Activated T-cell treated with anti-CD3 and anti-CD28 coated beads for 48 hours (primary cell): ENCODE measurements around the gene SPATA12.

ENCODE experiments used
- DNase-seq: peaks from one replicate; pipeline ENCODE4 v3.0.0-alpha.2; 2020; ENCODE audit warnings: low read depth

The SPATA12 gene

DNA sequence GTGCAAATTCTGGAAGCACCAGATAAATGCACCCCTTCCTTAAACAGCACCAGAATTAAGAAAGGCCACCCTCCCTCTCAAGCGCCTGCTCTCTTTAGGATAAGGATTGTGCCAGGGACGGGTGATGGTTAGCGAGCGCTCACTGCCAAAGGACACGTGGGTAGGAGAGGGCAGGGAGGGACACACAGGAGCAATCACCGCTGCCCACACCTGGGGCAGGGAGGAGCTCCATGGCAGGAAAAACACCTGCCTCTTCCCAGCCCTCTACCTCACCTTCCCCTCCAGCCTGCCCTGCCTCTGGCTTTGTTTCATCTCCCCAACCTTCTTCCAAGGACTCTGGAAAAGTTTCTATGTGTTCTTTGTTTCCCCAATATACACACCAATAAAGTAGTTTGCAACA lies 7.3 kb upstream of the SPATA12 start:
- DNase-seq, result no peak

DNA sequence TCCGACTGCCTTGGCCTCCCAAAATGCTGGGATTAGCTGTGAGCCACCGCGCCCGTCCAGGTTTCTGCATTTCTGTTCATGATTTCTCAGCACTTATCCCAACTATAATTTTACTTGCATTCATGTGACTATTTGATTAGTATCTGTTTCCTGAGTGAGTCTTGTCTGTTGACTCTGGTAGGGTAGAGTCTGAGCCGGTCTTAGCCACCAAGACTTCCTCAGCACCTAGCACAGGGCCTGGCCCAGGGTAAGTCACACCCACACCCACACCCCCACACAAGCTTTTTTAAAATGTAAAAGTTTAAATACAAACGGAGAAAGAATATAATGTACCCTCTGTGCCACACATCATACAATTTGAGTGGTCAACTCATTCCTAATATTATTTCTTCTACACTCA lies 3.1 kb upstream of the SPATA12 start:
- DNase-seq, result no peak

DNA sequence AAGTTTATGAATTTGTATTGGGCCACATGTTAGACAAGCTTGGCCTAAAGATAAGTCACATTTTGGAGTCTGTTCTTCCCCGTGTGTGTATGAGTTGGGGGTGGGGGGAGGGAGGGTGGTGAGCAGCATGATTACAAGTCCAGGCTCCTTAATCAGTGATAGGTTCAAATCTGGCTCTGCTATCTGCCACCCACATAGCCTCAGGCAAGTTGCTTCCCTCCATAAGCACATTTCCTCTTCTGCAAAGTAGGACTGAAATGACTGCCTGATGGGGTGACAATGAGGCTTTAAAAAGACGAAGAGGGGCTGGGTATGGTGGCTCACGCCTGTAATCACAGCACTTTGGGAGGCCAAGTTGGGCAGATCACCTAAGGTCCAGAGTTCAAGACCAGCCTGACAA lies 1.1 kb upstream of the SPATA12 start:
- no peak for DNase-seq

DNA sequence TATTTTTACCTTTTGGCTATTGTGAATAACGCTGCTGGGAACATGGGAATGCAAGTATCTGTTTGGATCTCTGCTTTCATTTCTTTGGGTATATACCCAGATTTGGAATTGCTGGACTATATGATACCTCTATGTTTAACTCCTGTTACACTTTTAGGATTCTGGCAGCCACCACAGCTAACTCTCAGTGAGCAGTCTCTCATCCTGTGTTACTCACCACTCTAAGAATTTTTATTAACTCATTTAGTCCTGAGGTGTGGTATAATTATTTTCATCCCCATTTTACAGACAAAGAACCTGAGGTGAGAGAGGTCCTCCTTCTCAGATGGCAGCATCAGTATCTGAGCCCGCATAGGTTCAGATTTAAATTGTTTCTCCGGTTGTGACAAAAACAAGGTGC lies 1.1 kb downstream of the SPATA12 start:
- no peak for DNase-seq

DNA sequence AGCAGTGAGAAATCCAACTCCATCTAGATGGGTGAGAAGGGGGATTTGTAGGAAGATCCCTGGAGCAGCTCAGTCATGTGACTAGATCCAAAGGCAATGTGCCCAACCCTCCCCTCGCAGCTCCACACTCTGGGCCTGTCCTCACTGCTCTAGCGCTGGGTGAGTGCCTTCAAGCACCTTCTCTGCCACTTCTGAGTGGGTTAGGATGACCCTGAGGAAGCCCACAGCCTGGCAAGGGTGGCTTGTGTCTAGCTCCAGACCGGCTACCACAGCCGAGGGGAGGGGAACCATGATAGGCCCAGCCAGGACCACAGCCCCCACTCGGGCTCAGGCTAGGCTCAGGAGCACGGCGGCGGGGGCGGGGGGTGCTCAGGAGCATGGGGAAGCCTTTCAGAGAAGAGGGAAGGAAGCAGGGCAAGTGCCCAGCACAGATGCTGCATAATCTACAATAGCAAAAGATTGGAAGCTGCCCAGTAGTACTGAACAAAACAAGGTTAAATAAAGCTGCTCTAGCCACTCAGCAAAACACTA lies 1.7 kb downstream of the SPATA12 start:
- DNase-seq, result no peak

DNA sequence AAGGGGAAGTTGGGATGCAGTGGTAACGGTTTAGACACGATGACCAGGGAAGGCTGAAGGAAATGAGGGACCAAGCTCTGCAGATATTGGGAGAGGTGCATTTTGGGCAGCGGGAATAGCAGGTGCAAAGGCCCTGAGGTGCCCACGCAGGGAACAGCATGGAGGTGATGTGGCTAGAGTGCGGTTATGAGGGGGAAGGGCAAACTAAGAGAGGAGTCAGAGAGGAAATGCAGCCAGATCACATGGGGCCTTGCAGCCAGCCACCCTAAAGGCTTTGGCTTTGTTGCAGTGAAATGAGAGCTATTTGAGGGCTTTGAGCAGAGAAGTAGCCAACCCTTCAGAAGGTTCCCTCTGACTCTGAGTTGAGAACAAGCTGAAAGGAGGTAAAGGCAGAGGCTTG lies 2.6 kb downstream of the SPATA12 start:
- no peak for DNase-seq

DNA sequence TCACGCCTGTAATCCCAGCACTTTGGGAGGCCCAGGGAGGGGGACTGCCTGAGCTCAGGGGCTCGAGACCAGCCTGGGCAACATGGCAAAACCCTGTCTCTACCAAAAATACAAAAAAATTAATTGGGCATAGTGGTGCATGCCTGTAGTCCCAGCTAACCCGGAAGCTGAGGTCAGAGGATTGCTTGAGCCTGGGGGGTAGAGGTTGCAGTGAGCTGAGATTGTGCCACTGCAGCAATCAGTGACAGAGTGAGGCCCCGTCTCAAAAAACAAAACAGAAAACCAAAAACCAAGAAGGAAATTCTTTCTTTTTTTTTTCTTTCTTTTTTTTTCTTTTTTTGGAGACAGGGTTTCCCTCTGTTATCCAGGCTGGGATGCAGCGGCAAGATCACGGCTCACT lies 3.5 kb downstream of the SPATA12 start:
- no peak for DNase-seq

DNA sequence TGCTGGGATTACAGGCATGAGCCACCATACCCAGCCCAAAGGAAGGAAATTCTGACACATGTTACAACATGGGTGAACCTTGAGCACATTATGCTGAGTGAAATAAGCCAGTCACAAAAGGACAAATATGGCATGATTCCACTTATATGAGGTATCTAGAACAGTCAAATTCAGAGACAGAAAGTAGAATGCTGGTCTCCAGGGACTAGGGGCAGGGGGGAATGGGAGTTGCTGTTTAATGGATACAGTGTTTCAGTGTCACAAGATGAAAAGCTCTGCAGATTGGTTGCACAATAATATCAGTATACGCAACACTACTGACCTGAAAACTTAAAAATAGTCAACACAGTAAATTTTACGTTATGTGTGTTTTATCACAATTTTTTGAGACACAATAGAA lies 4.1 kb downstream of the SPATA12 start:
- DNase-seq, result no peak

DNA sequence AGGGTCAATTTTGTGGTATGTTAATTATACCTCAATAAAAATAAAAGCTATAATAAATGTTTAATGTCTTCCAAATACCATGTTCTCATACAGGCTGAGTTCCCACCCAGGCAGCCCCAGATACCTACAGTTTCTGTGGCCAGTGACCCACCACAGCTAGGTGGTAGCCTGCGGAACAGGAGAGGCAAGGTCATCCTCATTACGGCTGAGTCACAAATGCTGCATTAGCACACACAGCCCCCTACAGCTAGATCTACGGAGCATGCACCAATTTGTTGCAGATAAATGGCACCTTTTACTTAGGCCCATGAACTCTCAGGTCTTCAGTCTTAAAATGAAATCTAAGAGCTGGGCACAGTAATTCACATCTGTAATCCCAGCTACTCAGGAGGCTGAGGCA lies 5.1 kb downstream of the SPATA12 start:
- no peak for DNase-seq

DNA sequence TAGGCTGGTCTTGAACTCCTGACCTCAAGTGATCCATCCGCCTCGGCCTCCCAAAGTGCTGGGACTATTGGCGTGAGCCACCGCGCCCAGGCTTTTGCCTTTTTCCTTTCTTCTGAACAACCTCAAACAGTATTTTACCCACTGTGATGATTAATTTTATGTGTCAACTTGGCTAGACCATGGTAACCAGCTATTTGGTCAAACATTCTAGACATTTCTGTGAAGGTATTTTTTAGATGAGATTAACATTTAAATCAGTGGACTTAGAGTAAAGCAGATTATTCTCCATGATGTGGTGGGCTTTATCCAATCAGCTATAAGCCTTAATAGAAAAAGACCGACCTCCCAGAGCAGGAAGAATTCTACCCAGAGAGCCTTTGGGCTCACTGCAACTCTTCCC lies 6.0 kb downstream of the SPATA12 start:
- no peak for DNase-seq

DNA sequence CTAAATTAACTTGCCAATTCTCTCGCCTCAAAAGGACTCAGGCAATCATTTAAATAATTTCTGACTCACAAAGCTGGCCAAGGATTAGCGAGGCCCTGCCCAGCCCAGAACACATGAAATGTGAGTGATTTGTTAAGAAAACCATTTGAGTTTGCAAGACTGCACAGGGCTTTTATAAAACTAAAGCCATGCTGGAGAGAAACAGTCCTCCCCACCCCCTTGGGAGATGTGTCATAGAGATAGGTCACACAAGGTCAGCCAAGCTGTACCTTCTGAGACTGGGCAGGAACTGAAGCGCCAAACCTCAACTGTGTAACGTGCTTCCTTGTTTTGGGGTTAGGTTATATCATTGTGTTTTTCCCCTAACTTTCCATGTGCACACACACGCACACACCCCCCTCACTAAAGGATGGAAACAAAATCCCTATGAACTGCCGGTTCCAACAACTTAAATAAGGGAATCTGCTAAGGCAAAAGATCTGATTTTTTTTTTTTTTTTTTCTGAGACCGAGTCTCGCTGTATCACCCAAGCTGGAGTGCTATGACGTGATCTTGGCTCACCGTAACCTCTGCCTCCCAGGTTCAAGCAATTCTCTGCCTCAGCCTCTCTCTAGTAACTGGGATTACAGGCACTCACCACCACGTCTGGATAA lies 8.1 kb downstream of the SPATA12 start:
- no peak for DNase-seq

DNA sequence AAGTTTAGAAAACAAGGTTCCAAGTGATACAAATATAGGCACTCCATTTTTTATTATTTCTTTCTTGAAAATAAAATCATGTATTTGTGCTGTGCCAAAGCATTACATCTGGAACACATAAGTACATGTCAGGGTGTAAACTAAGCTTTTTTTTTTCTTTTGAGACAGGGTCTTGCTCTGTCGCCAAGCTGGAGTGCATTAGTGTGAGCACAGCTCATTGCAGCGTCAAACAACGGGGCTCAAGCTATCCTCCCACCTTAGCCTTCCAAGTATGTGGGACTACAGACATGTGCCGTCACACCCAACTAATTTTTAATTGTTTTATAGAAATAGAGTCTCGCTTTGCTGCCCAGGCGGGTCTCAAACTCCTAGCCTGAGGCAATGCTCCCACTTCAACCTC lies 9.0 kb downstream of the SPATA12 start:
- DNase-seq, result no peak

DNA sequence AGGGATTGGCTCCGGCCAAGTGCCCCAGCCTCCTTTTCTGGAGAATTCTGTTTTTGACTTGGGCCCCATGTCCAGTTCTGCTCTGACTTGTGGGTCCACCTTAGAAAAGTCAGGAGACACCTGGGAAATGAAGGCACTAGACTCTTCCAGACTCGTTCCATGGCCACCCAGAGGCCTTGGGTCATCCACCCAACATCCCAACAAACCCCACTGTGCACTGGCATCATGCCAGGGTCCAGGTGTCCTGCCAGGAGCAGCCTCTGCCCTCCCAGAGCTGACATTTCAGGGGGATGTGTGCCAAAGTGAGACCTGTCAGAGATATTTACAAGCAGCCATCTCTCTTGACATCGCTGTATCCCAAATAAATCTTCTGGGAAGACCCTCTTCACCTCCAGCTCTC lies 13.2 kb downstream of the SPATA12 start:
- no peak for DNase-seq

DNA sequence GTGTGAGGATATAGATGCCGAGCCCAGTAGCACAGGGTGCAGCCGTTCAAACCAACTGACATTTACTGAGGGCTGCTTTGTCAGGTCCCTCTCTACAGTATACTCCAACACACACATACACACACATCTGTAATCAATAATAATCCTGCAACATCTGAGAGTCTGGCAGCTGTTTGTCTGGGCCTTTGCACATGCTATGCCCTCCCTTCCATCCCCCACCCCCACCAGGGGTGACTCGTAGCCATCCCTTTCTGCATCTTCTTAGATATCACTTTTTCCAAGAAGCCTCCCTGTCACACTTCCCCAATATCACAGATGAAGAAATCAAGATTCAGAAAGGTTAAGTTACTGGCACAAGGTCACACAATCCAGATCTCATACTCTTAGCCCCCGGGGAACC lies 13.7 kb downstream of the SPATA12 start:
- no peak for DNase-seq

DNA sequence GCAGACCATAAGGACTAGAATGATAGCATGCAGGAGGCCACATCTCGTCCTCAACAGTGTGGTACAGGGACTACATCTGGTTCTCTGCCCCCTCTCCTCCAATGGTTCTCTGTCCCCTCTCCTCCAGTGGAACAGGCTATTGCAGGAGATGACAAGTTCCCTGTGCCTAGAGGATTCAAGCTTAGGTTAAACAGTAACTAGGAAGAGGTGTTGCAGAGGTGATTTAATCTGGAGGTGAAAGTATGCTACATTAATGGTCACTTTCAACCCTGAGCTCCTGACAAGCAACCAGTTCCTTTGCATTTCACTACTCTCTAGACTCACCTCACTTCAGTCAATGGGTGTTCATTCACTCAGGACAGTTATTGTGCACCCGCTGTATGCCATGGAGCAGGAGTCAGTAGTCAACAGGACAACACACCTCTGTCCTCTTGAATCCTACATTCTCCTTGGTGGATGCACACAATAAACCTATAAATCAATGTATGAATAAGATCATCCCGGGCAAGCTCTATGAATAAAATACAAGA lies 16.0 kb downstream of the SPATA12 start:
- no peak for DNase-seq

DNA sequence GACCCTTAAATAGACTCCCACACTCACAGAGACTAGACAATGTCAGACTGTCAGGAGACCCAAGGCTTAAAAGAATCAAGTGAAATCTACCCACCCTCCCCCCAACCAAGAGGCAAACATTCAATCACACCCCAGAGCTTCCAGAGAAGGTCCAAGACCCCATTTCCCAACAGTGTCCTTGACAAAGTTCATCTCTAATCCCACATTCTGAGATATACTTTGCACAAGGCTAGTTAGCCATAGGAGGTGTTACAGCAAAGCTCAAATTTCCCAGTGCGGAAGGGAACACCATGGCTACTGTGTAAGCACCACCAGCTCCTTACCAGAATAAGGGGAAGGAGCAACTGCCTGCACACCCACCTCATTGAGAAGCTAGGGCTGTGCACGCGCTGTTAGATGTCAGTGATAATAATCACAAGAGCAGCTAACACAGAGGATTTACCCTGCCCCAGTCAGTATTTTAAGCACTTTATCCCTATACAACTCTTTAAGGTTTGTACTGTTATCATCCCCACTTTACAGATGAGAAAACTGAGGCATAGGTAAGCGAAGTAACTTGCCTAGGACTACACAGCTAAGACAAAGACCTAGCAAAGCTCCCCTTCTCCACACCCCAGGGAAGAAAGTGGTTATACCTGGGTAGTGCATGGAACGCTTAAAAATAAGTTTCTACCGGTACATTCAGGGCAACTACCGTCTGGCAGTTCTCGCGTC lies 17.3 kb downstream of the SPATA12 start:
- DNase-seq, result no peak

DNA sequence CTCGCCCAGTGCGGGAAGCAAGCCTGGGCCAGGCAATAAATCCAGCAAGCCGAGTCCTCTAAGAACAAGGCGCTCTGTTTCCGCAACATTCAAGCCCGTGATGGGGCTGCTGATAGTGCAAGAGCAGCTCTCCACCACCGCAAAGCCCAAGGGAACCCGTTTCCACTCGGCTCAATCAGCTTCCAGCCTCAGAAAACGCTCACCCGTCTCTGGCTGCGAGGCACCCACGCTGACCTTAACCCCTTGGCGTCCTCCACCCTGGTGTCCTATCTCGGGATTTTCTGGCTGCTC lies 17.8 kb downstream of the SPATA12 start:
- peak; percentile 14 for DNase-seq

DNA sequence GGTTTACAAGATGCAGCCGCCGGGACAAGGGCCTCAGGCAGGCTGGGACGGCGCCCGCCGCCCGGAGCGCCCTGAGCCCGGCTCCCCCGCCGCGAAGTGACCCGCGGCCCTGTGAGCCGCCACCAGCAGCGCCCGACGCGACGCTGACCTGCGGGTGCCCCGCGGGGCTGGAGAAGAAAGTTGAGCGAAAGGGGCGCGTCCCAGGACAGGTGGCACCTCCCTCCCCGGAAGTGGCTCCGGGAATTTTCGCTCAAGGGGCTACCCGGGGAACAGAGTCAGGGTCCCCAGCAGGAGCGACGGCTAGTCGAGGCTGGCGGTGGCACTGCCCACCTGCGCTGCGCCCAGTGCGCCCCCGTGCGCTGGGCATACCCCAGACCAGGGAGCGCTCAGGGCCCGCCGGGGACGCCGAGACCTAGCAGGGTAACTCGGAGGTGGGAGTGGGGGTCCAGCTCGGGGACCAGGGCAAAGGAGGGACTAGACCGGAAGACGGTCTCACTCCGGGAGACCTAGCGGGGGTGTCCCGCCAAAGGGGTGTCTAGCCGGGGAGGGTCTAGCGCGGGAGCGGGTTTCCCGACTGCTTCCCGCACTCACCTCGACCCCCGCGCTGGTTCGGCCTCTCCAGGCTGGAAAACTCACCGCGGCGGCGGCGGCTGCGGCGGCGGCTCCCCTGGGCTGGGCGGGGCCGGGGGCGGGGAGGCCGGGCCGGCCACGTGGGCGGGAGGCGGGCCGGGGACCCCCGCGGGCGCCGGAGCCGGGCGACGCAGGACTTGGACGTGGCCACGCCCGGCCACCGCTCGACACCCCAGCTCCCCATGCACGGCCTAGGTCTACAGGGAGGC lies 18.4 kb downstream of the SPATA12 start:
- peak; percentile 18 for DNase-seq

DNA sequence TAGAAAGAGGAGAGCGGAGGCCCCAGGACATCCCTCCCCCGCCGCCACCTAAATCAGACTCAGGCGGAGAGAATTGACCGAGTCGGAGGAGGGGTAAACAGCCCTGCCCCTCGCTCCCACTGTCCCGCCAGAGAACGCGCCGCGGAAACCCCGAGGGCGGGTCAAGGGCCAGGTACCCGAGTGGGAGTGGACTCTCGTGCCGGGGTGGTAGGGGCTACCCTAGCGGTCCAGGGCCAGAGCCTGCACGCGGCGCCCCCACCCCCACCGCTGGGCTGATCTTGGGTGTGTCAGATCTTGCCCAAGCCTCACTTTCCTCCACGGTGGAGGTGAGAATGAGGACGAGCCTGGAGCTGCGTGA lies 19.0 kb downstream of the SPATA12 start:
- no peak for DNase-seq

DNA sequence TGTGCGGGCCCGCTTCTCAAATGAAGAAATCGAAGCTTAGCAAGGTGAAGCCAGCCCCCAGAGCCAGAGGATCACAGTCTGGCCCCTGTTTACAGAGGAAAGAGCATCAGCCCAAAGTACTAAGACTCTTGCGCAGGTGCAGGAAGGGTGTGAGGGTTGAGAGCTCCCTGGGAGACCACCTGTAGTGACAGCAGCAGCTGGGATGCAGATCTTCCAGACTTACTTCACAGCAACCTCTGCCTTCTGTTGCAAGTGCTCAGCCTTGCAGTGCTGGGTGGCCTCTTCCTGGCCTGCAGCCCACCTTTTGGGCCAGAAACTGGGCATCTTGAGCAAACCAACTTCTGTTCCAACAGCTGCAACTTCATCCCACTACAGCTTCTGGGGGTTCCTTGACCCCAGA lies 19.7 kb downstream of the SPATA12 start:
- DNase-seq, result no peak

DNA sequence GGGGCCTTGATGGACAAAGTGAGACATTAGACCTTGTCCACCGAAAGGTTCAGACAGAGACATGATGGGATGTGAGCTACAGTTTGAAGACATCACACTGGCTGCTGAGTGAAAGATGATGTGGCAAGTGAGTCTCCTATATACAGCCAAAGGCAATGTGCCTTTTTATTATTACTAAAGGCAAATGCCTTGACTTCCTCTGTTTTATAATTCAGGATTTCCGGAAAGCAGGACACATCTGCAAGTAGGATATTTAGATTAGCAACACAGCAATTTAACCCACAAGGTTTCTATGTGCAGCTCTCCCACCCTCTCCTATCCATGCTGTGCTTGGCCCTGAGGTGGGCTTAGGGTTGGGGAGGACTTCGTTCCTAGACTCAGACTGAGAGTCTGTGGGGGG lies 20.7 kb downstream of the SPATA12 start:
- DNase-seq, result no peak

DNA sequence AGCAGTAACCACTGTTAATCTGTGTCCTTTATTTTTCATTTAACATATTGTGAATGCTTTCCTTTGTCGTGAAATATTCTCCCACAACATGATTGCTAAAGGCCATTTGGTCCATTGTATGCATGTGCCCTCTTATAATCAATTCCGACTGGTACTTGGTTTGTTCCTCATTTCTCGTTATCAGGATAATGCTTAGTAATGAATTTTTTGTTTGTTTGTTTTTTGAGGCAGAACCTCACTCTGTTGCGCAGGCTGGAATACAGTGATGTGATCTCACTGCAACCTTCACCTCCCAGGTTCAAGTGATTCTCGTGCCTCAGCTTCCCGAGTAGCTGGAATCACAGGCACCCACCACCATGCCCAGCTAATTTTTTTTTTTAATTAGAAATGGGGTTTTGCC lies 22.0 kb downstream of the SPATA12 start:
- no peak for DNase-seq
